NB4 (cell line): Measurements from ENCODE around the gene SLC41A2.
"Not testable (repeated sequence)": the region's sequence is repeated elsewhere in the genome, so short reads cannot be mapped to it uniquely, and the experiment has no call there.

ENCODE experiments used
- DNase-seq: peaks from one replicate; pipeline ENCODE4 v3.0.0; 2010; ENCODE audit warnings: low read depth
- H3K4me3 ChIP-seq: one replicate; pipeline ENCODE4 v1.5.1; 2011; ENCODE audit warnings: mild to moderate bottlenecking, low read depth, low read length, moderate library complexity
- CTCF ChIP-seq: IDR thresholded peaks from one replicate; pipeline ENCODE4 v1.5.1; 2012; ENCODE audit warnings: low read depth, low read length
- MAX ChIP-seq: IDR thresholded peaks from 2 replicates; pipeline ENCODE4 v1.6.1; 2011; ENCODE audit warnings: low read depth, low read length
- MYC ChIP-seq: IDR thresholded peaks from 2 replicates; pipeline ENCODE4 v1.6.1; 2011; ENCODE audit warnings: low read depth, low read length
- POLR2A ChIP-seq: IDR thresholded peaks from 2 replicates; pipeline ENCODE4 v1.6.1; 2011; ENCODE audit warnings: mild to moderate bottlenecking; ENCODE audit not compliant: insufficient read length; ENCODE audit errors: extremely low read depth

Gene SLC41A2

GRCh38 chr12:104994336-104994735, 36.2 kb upstream of the SLC41A2 start:
- no peak for TF ChIP-seq CTCF
- TF ChIP-seq POLR2A: no peak
- no peak for TF ChIP-seq MYC
- no peak for TF ChIP-seq MAX
- H3K4me3 ChIP-seq: no peak overlapping the region
- DNase-seq: no peak

- no peak overlapping the region for H3K4me3 ChIP-seq
- DNase-seq: no peak
- TF ChIP-seq MYC: no peak
- TF ChIP-seq POLR2A: no peak
- TF ChIP-seq CTCF: no peak
- no peak for TF ChIP-seq MAX
These were observed 33.6 kb upstream of the SLC41A2 start for GRCh38 chr12:104991565-104992128.

- H3K4me3 ChIP-seq: no peak overlapping the region
- no peak for DNase-seq
- TF ChIP-seq CTCF: no peak
- TF ChIP-seq MYC: no peak
- no peak for TF ChIP-seq POLR2A
- TF ChIP-seq MAX: no peak
These were observed 32.9 kb upstream of the SLC41A2 start for GRCh38 chr12:104990950-104991349.

- peak within 1 kb of the TSS; percentile 88 for H3K4me3 ChIP-seq
- peak; percentile 88 for TF ChIP-seq MYC
- peak; percentile 86 for TF ChIP-seq MAX
- TF ChIP-seq CTCF: no peak
- peak; percentile 95 for TF ChIP-seq POLR2A
- peak; percentile 94 for DNase-seq
These were observed 28.2 kb upstream of the SLC41A2 start, which contains the start of gene NOPCHAP1 for GRCh38 chr12:104986022-104986941. TSS of gene NOPCHAP1 (plus strand) at chr12:104986316. CDS start at chr12:104986353, 37 bp downstream.

GRCh38 chr12:104985206-104985605, 27.1 kb upstream of the SLC41A2 start:
- peak; percentile 47 for DNase-seq
- TF ChIP-seq MYC (no peak), POLR2A (no peak), CTCF (peak; percentile 14)
- H3K4me3 ChIP-seq: no peak overlapping the region

GRCh38 chr12:104977688-104978087, 19.6 kb upstream of the SLC41A2 start:
- H3K4me3 ChIP-seq, DNase-seq: not testable (repeated sequence)
